Posterior vena cava (tissue), 2 donors: ENCODE measurements around the gene CKAP4. TPM values are rescaled to one million over a fixed set of nuclear protein-coding genes. Genes with fewer than 3 reads are reported as not detected.
A peak's percentile ranks its signal among the peaks of the same experiment; 100 is the strongest.

Experiments
- DNase-seq: peaks from one replicate; pipeline ENCODE4 v3.0.0-alpha.2; 2020; ENCODE audit warnings: low spot score
- intact Hi-C, 2 donors: fragments of 100-400 bp; cut with DNase I; formaldehyde crosslinking; loops; one replicate each; pipeline versions ENCODE4 v1.14.1 to v1.14.2; 2022 to 2023
- total RNA-seq, 2 donors: library from RNA; stranded (reverse); fragmentation: NEBNext Ultra II Directional; extraction: Animal tissue kit (Norgen Biotek cat#: 25700); gene quantifications; one replicate each; pipeline ENCODE4 v1.2.1, GENCODE V29; 2021
- donor health status: DM: yes; HTN: yes; CAD: no.
- donor health status: DM: yes; HTN: yes; CAD: no.

Gene CKAP4
- total RNA-seq, 2 donors from 2014 or later: 59.9 to 71.8 TPM

GRCh38 chr12:106223485-106224354 is 24.1 kb downstream of the CKAP4 start:
- intact Hi-C loops: loop anchor here (2.0 to 5.0 kb wide), 2 partner anchors 801 kb away; no protein-coding TSS in a partner anchor
- peak; percentile 89 for DNase-seq

GRCh38 chr12:106220536-106220935 is 27.3 kb downstream of the CKAP4 start:
- no peak for DNase-seq
- intact Hi-C loops: loop anchor here in 1 of 2 donors (5.0 kb wide), 1 partner anchor 798 kb away; no protein-coding TSS in a partner anchor

GRCh38 chr12:106219043-106219442 is 28.8 kb downstream of the CKAP4 start:
- intact Hi-C loops: no loop called here
- no peak for DNase-seq

GRCh38 chr12:106217706-106218105 is 30.1 kb downstream of the CKAP4 start:
- intact Hi-C loops: no loop called here
- no peak for DNase-seq

GRCh38 chr12:106214571-106214970 is 33.2 kb downstream of the CKAP4 start:
- intact Hi-C loops: no loop called here
- no peak for DNase-seq

- intact Hi-C loops: no loop called here
- no peak for DNase-seq
Observed at GRCh38 chr12:106213662-106214061, 34.2 kb downstream of the CKAP4 start.

GRCh38 chr12:106211973-106212372 is 35.8 kb downstream of the CKAP4 start:
- intact Hi-C loops: no loop called here
- no peak for DNase-seq

GRCh38 chr12:106205208-106206069 is 42.4 kb downstream of the CKAP4 start:
- no peak for DNase-seq
- intact Hi-C loops: no loop called here

GRCh38 chr12:106204312-106204711 is 43.5 kb downstream of the CKAP4 start:
- intact Hi-C loops: no loop called here
- no peak for DNase-seq

GRCh38 chr12:106197906-106198623 is 49.8 kb downstream of the CKAP4 start:
- DNase-seq: no peak
- intact Hi-C loops: no loop called here

GRCh38 chr12:106195621-106196027 is 52.2 kb downstream of the CKAP4 start:
- intact Hi-C loops: no loop called here
- peak; percentile 90 for DNase-seq

- no peak for DNase-seq
- intact Hi-C loops: no loop called here
Observed at GRCh38 chr12:106194351-106194750, 53.5 kb downstream of the CKAP4 start.

GRCh38 chr12:106193394-106194215 is 54.2 kb downstream of the CKAP4 start:
- no peak for DNase-seq
- intact Hi-C loops: no loop called here

- intact Hi-C loops: no loop called here
- no peak for DNase-seq
Observed at GRCh38 chr12:106192659-106193393, 55.0 kb downstream of the CKAP4 start.

GRCh38 chr12:106190581-106190980 is 57.2 kb downstream of the CKAP4 start:
- intact Hi-C loops: no loop called here
- no peak for DNase-seq

GRCh38 chr12:106189341-106189740 is 58.5 kb downstream of the CKAP4 start:
- intact Hi-C loops: no loop called here
- no peak for DNase-seq

- intact Hi-C loops: no loop called here
- DNase-seq: no peak
Observed at GRCh38 chr12:106188256-106188655, 59.6 kb downstream of the CKAP4 start.
